ENCODE data around the gene RACK1.

GRCh38 chr5:181241393-181241975, 2.2 kb downstream of the RACK1 start:
- TF ChIP-seq POLR2AphosphoS5 (IDR thresholded peaks at IDR 0.05; ENCODE audit: borderline replicate concordance, low read depth, low read length) (no peak; the same call in 1 of the 2 replicates), EZH2 (IDR thresholded peaks at IDR 0.05) (no peak), FOXP2 (optimal IDR thresholded peaks at IDR 0.05; ENCODE audit: control extremely low read depth, extremely low read length, insufficient read depth) (no peak)
